Measurements from ENCODE around the gene GPR55. TPM values are rescaled to one million over a fixed set of nuclear protein-coding genes. Genes with fewer than 3 reads are reported as not detected.

The GPR55 gene
- total RNA-seq, 1 experiment from 2014 or later = not detected

Other genes starting within 250 kb of the GPR55 start
- 35.6 to 38.9 TPM (median 36.9 TPM) in 3 replicates for gene CAB39, start 212.4 kb downstream of the GPR55 start, total RNA-seq (2021)
- 316 to 347 TPM (median 338 TPM) in 3 replicates for gene ITM2C, start 60.3 kb downstream of the GPR55 start, total RNA-seq (2021)
- gene SPATA3, start 70.9 kb upstream of the GPR55 start, total RNA-seq (2021) = not detected in 3 replicates
- gene C2orf72, start 112.3 kb upstream of the GPR55 start, total RNA-seq (2021) = 1.3 to 2.8 TPM (median 1.7 TPM) in 3 replicates
- 140 to 163 TPM (median 148 TPM) in 3 replicates for gene PSMD1, start 131.6 kb upstream of the GPR55 start, total RNA-seq (2021)
- gene HTR2B, start 199.8 kb upstream of the GPR55 start, total RNA-seq (2021) = not detected in 3 replicates

Data from WTC11 (cell line).